GM23338 (cell line): ENCODE data around the gene CLCN6. TPM values are rescaled to one million over a fixed set of nuclear protein-coding genes. Genes with fewer than 3 reads are reported as not detected.

Experiments used
- ATAC-seq: fragments of 200-7000 bp; cut with Tn5 transposase; 3 replicates; pipeline ENCODE4 v1.9.1; 2020
- DNase-seq: peaks from one replicate; pipeline ENCODE4 v3.0.0-alpha.2; 2015; ENCODE audit warnings: low spot score
- H2AFZ ChIP-seq: fragments of 200-600 bp; sonication (generic); 2 replicates; pipeline ENCODE4 v1.8.0; 2016; ENCODE audit warnings: antibody characterized with exemption, mild to moderate bottlenecking, moderate library complexity
- H3F3A ChIP-seq: fragments of 200-600 bp; sonication (generic); replicated peaks from 2 replicates; pipeline ENCODE4 v1.8.0; 2017; ENCODE audit warnings: antibody characterized with exemption, mixed run types, low read depth
- H3K27ac ChIP-seq: fragments of 200-600 bp; sonication (generic); 2 replicates; pipeline ENCODE4 v1.6.1; 2016; ENCODE audit warnings: low read depth
- H3K27me3 ChIP-seq: fragments of 200-600 bp; sonication (generic); 2 replicates; pipeline ENCODE4 v1.8.0; 2016; ENCODE audit warnings: mild to moderate bottlenecking, mixed run types, moderate library complexity; ENCODE audit not compliant: insufficient read depth
- H3K36me3 ChIP-seq: fragments of 200-600 bp; sonication (generic); 2 replicates; pipeline ENCODE4 v1.8.0; 2016; ENCODE audit warnings: mild to moderate bottlenecking; ENCODE audit not compliant: insufficient read depth
- H3K4me1 ChIP-seq: fragments of 200-600 bp; sonication (generic); 2 replicates; pipeline ENCODE4 v1.8.0; 2016; ENCODE audit warnings: mild to moderate bottlenecking, moderate library complexity; ENCODE audit not compliant: insufficient read depth
- H3K4me2 ChIP-seq: fragments of 200-600 bp; sonication (generic); 2 replicates; pipeline ENCODE4 v1.7.1; 2017; ENCODE audit warnings: mixed run types
- H3K4me3 ChIP-seq: fragments of 200-600 bp; sonication (generic); 2 replicates; pipeline ENCODE4 v1.6.1; 2016; ENCODE audit warnings: mixed run types
- H3K79me2 ChIP-seq: fragments of 200-600 bp; sonication (generic); replicated peaks from 2 replicates; pipeline ENCODE4 v1.8.0; 2017; ENCODE audit warnings: mild to moderate bottlenecking; ENCODE audit not compliant: insufficient read depth
- H3K9me2 ChIP-seq: fragments of 200-600 bp; sonication (generic); 2 replicates; pipeline ENCODE4 v1.8.0; 2017; ENCODE audit not compliant: insufficient read depth
- H4K20me1 ChIP-seq: fragments of 200-600 bp; sonication (generic); replicated peaks from 2 replicates; pipeline ENCODE4 v1.8.0; 2017; ENCODE audit warnings: mild to moderate bottlenecking; ENCODE audit not compliant: insufficient read depth
- H3K27ac Mint-ChIP-seq: 2 replicates; pipeline ENCODE4 v1.8.0; 2020; ENCODE audit warnings: inconsistent platforms, mild to moderate bottlenecking, moderate library complexity, mixed read lengths
- H3K27me3 Mint-ChIP-seq: 3 replicates; pipeline ENCODE4 v1.8.0; 2022; ENCODE audit warnings: low read depth, mild to moderate bottlenecking, moderate library complexity, mixed read lengths, inconsistent platforms; ENCODE audit not compliant: insufficient read depth, poor library complexity
- H3K36me3 Mint-ChIP-seq: 3 replicates; pipeline ENCODE4 v1.8.0; 2021; ENCODE audit warnings: low read depth, mild to moderate bottlenecking, inconsistent platforms, moderate library complexity, mixed read lengths
- H3K4me1 Mint-ChIP-seq: 3 replicates; pipeline ENCODE4 v1.8.0; 2020; ENCODE audit warnings: mild to moderate bottlenecking, inconsistent platforms, mixed read lengths
- H3K4me3 Mint-ChIP-seq: 3 replicates; pipeline ENCODE4 v1.8.0; 2021; ENCODE audit warnings: moderate library complexity, mild to moderate bottlenecking, inconsistent platforms, mixed read lengths
- H3K9me3 Mint-ChIP-seq: 3 replicates; pipeline ENCODE4 v1.8.0; 2020; ENCODE audit warnings: moderate library complexity, mild to moderate bottlenecking, inconsistent platforms, mixed read lengths
- EZH2 ChIP-seq: fragments of 200-600 bp; sonication (generic); IDR thresholded peaks from one replicate; pipeline ENCODE4 v1.8.0; 2017; ENCODE audit warnings: antibody characterized with exemption, mild to moderate bottlenecking, low read depth; ENCODE audit not compliant: unreplicated experiment
- EZH2phosphoT487 ChIP-seq: fragments of 200-600 bp; sonication (generic); IDR thresholded peaks from one replicate; pipeline ENCODE4 v1.8.1; 2018; ENCODE audit warnings: antibody characterized with exemption; ENCODE audit not compliant: unreplicated experiment
- JUNB ChIP-seq: IDR thresholded peaks from one replicate; pipeline ENCODE4 v1.6.1; 2016; ENCODE audit warnings: antibody characterized with exemption; ENCODE audit not compliant: unreplicated experiment
- NANOG ChIP-seq: IDR thresholded peaks from 2 replicates; pipeline ENCODE4 v1.6.1; 2016; ENCODE audit warnings: antibody characterized with exemption, borderline replicate concordance
- POLR2AphosphoS5 ChIP-seq: IDR thresholded peaks from 2 replicates; pipeline ENCODE4 v1.6.1; 2016; ENCODE audit warnings: antibody characterized with exemption, low read depth
- STAT1 ChIP-seq: IDR thresholded peaks from one replicate; pipeline ENCODE4 v1.6.1; 2016; ENCODE audit warnings: antibody characterized with exemption; ENCODE audit not compliant: unreplicated experiment
- ZNF114 ChIP-seq: fragments of 250-450 bp; sonication (Bioruptor Pico); IDR thresholded peaks from 2 replicates; pipeline ENCODE4 v1.5.0; 2020; ENCODE audit warnings: mild to moderate bottlenecking, moderate library complexity
- ZNF331 ChIP-seq: fragments of 250-450 bp; sonication (Bioruptor Pico); IDR thresholded peaks from 2 replicates; pipeline ENCODE4 v1.5.0; 2020; ENCODE audit warnings: low read depth, mild to moderate bottlenecking, moderate library complexity
- polyA plus RNA-seq: library from polyadenylated mRNA; unstranded; fragments of >200 nt; fragmentation: Nextera tagmentation; extraction: Ambion mirVana; gene quantifications from 2 replicates; pipeline ENCODE4 v1.2.1, GENCODE V29; 2016
- total RNA-seq: library from RNA; depleted of rRNA; stranded (reverse); fragments of >200 nt; shearing (Covaris generic); gene quantifications from 2 replicates; pipeline ENCODE4 v1.2.3, GENCODE V29; 2014
- TF ChIP-seq, protein P1 (sequence below): fragments of 250-450 bp; sonication (Bioruptor Pico); IDR thresholded peaks from 2 replicates; pipeline ENCODE4 v1.5.0; 2020; ENCODE audit warnings: mild to moderate bottlenecking, moderate library complexity
- TF ChIP-seq, protein P2 (sequence below): IDR thresholded peaks from 2 replicates; pipeline ENCODE4 v1.6.1; 2016; ENCODE audit warnings: antibody characterized with exemption
- TF ChIP-seq, protein P3 (sequence below), 2 experiments: fragments of 200-600 bp in 1 of 2; sonication (generic) in 1 of 2; conservative IDR thresholded peaks; 2 replicates each; pipeline versions ENCODE4 v1.5.1 to v1.6.1; 2016 to 2017; ENCODE audit warnings: antibody characterized with exemption in 2 of 2, low read depth in 2 of 2, mild to moderate bottlenecking in 2 of 2, moderate library complexity in 1 of 2
- TF ChIP-seq, protein P4 (sequence below): IDR thresholded peaks from one replicate; pipeline ENCODE4 v1.6.1; 2018; ENCODE audit warnings: antibody characterized with exemption; ENCODE audit not compliant: unreplicated experiment

CLCN6 gene
- total and polyA plus RNA-seq, 2 experiments from 2014 or later = 16.0 to 22.6 TPM

DNA sequence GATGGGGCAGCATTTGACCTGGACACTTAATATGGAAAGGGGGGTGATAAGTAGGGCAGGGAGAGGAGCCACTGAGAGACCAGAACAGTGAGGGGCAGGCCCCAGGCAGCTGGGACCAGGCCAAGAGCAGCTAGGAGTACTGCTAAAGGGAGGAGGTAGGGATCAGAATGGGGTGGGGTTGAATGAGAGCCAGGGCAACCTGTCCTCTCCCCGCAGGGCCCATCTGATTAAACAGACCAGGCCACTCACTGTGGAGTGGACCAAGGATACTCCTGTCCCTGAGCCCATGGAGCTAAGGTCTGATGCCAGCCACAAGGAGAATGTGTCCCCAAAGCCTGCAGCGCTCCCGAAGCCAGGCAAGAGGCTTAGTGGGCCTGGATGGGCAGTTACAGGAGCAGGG is 41.9 kb upstream of the CLCN6 start:
- H3K9me3 Mint-ChIP-seq = peaks cover 3% of the 10 kb centered on the region; the same call in 1 of the 3 replicates
- no peak overlapping the region for H3K4me3 Mint-ChIP-seq
- Histone ChIP-seq H3K4me2 (no peak overlapping the region), H3K27me3 (peaks cover 31% of the 10 kb centered on the region), H3K9me2 (no peaks in the 10 kb centered on the region), H3K27ac (no peak overlapping the region), H2AFZ (no peak overlapping the region), H3K79me2 (no peaks in the 10 kb centered on the region), H3F3A (peaks cover 5% of the 10 kb centered on the region; the same call in 1 of the 2 replicates), H3K4me1 (peaks cover 5% of the 10 kb centered on the region; the same call in 1 of the 2 replicates), H3K4me3 (no peak overlapping the region), H3K36me3 (no peaks in the 10 kb centered on the region), H4K20me1 (no peaks in the 10 kb centered on the region)
- TF ChIP-seq ZNF331 (CRISPR knock-in tag) = no peak
- TF ChIP-seq, protein P1, sequence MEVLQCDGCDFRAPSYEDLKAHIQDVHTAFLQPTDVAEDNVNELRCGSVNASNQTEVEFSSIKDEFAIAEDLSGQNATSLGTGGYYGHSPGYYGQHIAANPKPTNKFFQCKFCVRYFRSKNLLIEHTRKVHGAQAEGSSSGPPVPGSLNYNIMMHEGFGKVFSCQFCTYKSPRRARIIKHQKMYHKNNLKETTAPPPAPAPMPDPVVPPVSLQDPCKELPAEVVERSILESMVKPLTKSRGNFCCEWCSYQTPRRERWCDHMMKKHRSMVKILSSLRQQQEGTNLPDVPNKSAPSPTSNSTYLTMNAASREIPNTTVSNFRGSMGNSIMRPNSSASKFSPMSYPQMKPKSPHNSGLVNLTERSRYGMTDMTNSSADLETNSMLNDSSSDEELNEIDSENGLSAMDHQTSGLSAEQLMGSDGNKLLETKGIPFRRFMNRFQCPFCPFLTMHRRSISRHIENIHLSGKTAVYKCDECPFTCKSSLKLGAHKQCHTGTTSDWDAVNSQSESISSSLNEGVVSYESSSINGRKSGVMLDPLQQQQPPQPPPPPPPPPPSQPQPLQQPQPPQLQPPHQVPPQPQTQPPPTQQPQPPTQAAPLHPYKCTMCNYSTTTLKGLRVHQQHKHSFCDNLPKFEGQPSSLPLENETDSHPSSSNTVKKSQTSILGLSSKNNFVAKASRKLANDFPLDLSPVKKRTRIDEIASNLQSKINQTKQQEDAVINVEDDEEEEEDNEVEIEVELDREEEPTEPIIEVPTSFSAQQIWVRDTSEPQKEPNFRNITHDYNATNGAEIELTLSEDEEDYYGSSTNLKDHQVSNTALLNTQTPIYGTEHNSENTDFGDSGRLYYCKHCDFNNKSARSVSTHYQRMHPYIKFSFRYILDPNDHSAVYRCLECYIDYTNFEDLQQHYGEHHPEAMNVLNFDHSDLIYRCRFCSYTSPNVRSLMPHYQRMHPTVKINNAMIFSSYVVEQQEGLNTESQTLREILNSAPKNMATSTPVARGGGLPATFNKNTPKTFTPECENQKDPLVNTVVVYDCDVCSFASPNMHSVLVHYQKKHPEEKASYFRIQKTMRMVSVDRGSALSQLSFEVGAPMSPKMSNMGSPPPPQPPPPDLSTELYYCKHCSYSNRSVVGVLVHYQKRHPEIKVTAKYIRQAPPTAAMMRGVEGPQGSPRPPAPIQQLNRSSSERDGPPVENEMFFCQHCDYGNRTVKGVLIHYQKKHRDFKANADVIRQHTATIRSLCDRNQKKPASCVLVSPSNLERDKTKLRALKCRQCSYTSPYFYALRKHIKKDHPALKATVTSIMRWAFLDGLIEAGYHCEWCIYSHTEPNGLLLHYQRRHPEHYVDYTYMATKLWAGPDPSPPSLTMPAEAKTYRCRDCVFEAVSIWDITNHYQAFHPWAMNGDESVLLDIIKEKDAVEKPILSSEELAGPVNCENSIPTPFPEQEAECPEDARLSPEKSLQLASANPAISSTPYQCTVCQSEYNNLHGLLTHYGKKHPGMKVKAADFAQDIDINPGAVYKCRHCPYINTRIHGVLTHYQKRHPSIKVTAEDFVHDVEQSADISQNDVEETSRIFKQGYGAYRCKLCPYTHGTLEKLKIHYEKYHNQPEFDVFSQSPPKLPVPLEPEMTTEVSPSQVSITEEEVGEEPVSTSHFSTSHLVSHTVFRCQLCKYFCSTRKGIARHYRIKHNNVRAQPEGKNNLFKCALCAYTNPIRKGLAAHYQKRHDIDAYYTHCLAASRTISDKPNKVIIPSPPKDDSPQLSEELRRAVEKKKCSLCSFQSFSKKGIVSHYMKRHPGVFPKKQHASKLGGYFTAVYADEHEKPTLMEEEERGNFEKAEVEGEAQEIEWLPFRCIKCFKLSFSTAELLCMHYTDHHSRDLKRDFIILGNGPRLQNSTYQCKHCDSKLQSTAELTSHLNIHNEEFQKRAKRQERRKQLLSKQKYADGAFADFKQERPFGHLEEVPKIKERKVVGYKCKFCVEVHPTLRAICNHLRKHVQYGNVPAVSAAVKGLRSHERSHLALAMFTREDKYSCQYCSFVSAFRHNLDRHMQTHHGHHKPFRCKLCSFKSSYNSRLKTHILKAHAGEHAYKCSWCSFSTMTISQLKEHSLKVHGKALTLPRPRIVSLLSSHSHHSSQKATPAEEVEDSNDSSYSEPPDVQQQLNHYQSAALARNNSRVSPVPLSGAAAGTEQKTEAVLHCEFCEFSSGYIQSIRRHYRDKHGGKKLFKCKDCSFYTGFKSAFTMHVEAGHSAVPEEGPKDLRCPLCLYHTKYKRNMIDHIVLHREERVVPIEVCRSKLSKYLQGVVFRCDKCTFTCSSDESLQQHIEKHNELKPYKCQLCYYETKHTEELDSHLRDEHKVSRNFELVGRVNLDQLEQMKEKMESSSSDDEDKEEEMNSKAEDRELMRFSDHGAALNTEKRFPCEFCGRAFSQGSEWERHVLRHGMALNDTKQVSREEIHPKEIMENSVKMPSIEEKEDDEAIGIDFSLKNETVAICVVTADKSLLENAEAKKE (CRISPR knock-in tag) = no peak
- no peak for TF ChIP-seq EZH2phosphoT487
- TF ChIP-seq, protein P2, sequence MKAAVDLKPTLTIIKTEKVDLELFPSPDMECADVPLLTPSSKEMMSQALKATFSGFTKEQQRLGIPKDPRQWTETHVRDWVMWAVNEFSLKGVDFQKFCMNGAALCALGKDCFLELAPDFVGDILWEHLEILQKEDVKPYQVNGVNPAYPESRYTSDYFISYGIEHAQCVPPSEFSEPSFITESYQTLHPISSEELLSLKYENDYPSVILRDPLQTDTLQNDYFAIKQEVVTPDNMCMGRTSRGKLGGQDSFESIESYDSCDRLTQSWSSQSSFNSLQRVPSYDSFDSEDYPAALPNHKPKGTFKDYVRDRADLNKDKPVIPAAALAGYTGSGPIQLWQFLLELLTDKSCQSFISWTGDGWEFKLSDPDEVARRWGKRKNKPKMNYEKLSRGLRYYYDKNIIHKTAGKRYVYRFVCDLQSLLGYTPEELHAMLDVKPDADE = no peak
- TF ChIP-seq EZH2 = no peak
- no peak for TF ChIP-seq POLR2AphosphoS5
- TF ChIP-seq, protein P3, sequence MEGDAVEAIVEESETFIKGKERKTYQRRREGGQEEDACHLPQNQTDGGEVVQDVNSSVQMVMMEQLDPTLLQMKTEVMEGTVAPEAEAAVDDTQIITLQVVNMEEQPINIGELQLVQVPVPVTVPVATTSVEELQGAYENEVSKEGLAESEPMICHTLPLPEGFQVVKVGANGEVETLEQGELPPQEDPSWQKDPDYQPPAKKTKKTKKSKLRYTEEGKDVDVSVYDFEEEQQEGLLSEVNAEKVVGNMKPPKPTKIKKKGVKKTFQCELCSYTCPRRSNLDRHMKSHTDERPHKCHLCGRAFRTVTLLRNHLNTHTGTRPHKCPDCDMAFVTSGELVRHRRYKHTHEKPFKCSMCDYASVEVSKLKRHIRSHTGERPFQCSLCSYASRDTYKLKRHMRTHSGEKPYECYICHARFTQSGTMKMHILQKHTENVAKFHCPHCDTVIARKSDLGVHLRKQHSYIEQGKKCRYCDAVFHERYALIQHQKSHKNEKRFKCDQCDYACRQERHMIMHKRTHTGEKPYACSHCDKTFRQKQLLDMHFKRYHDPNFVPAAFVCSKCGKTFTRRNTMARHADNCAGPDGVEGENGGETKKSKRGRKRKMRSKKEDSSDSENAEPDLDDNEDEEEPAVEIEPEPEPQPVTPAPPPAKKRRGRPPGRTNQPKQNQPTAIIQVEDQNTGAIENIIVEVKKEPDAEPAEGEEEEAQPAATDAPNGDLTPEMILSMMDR (conservative IDR thresholded peaks at IDR 0.05; ENCODE audit: low read depth in 2 of 2) = no peak
- no peak for TF ChIP-seq JUNB
- no peak for TF ChIP-seq ZNF114 (CRISPR knock-in tag)
- no peak for TF ChIP-seq STAT1
- TF ChIP-seq NANOG = no peak
- TF ChIP-seq, protein P4, sequence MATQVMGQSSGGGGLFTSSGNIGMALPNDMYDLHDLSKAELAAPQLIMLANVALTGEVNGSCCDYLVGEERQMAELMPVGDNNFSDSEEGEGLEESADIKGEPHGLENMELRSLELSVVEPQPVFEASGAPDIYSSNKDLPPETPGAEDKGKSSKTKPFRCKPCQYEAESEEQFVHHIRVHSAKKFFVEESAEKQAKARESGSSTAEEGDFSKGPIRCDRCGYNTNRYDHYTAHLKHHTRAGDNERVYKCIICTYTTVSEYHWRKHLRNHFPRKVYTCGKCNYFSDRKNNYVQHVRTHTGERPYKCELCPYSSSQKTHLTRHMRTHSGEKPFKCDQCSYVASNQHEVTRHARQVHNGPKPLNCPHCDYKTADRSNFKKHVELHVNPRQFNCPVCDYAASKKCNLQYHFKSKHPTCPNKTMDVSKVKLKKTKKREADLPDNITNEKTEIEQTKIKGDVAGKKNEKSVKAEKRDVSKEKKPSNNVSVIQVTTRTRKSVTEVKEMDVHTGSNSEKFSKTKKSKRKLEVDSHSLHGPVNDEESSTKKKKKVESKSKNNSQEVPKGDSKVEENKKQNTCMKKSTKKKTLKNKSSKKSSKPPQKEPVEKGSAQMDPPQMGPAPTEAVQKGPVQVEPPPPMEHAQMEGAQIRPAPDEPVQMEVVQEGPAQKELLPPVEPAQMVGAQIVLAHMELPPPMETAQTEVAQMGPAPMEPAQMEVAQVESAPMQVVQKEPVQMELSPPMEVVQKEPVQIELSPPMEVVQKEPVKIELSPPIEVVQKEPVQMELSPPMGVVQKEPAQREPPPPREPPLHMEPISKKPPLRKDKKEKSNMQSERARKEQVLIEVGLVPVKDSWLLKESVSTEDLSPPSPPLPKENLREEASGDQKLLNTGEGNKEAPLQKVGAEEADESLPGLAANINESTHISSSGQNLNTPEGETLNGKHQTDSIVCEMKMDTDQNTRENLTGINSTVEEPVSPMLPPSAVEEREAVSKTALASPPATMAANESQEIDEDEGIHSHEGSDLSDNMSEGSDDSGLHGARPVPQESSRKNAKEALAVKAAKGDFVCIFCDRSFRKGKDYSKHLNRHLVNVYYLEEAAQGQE = no peak
- H3K27ac Mint-ChIP-seq = no peak overlapping the region
- DNase-seq (no peak), ATAC-seq (no peak)
- H3K36me3 Mint-ChIP-seq = no peaks in the 10 kb centered on the region
- H3K4me1 Mint-ChIP-seq = peaks cover 14% of the 10 kb centered on the region
- peaks cover 41% of the 10 kb centered on the region for H3K27me3 Mint-ChIP-seq
